HT1080 (cell line): ENCODE results near the gene KCTD16. TPM values are rescaled to one million over a fixed set of nuclear protein-coding genes. Genes with fewer than 3 reads are reported as not detected.
A peak's percentile ranks its signal among the peaks of the same experiment; 100 is the strongest.

Experiments
- DNase-seq: peaks from one replicate; pipeline ENCODE4 v3.0.0-alpha.2; 2015; ENCODE audit warnings: low read depth
- total RNA-seq: library from RNA; depleted of rRNA; stranded (reverse); fragments of >200 nt; shearing (Covaris generic); gene quantifications from 2 replicates; pipeline ENCODE4 v1.2.3, GENCODE V29; 2014

KCTD16 gene
- total RNA-seq, 1 experiment from 2014 or later = not detected

DNA sequence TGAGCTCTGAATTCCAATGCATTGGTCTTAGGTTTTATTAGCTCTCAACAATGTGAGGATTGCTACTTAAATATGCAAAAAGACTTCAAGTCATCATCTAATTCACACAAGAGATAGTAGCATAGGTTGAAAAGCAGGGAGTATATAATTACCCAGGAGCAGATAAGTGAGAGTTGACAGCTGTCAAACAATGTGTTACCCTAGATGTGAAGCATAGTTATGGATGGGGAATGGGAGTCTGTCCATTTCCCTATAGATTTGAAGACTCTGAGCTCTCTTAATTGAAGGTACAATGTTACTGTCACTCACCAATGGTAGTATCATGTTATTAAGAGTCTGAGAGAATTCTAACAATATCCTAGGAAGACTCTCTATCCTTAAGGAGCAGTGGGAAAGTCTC is 160.7 kb downstream of the KCTD16 start:
- no peak for DNase-seq

DNA sequence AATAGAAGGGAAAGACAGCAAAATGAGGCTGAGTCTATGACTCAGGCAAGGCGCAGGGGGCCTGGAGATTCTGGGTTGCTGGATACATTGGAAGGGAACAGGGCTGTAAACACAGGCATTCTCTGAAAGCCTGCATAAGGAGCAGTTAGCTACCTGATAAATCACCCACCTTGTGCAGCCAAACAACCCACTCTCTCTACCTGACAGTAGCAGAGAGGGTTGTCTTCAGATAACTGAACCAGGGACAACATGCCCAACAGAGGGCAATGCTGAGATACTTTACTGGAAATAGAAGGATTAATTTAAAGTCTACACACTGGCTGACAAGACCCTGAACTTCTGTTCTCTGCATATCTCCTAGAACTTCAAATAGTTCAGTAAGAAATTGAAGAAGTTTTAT is 161.6 kb downstream of the KCTD16 start:
- no peak for DNase-seq

DNA sequence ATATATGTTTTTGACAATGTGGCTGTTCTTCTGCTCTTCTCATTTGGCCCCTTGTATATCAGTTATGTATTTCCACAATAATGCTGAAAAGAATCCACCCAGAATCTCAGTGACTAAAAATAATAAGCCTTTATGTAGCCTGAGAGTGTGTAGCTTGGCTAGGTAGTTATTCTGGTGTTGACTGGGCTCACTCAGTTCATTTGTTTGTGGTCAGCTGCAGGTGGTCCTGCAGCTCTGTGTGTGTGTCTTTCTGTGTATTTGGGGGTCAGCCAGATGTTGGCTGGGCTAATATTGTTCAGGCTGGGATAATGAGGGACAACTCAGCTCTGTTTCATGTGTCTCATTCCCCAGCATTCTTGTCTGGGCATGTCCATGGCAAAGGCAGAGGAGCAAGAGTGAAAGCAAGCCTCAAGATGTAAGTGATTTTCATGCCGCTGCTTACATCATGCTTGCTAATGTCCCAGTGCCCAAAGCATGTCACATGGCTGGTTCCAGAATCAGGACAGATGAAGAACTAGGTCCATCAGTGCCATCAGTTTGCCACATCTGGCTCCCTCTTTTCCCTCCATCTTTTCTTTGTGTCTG is 162.8 kb downstream of the KCTD16 start:
- no peak for DNase-seq

DNA sequence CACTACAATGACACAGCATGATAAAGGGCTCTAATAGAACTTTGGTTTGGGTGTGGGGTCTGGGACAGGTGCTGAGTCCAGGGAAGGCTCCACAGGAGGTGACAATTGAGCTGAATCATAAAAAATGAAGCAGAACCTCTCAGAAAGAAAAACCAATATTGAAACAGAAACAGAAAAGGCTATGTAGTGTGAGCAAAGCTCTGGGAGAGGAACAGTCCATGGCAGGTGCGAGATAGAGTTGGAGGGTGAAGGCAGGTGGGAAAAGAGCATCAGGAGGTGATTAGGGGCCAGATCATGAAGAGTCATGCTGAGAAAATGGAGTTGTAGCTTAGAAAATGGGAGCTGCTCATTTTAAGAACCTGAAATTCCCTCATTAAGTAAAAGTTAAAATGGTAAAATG is 164.9 kb downstream of the KCTD16 start:
- DNase-seq = no peak

DNA sequence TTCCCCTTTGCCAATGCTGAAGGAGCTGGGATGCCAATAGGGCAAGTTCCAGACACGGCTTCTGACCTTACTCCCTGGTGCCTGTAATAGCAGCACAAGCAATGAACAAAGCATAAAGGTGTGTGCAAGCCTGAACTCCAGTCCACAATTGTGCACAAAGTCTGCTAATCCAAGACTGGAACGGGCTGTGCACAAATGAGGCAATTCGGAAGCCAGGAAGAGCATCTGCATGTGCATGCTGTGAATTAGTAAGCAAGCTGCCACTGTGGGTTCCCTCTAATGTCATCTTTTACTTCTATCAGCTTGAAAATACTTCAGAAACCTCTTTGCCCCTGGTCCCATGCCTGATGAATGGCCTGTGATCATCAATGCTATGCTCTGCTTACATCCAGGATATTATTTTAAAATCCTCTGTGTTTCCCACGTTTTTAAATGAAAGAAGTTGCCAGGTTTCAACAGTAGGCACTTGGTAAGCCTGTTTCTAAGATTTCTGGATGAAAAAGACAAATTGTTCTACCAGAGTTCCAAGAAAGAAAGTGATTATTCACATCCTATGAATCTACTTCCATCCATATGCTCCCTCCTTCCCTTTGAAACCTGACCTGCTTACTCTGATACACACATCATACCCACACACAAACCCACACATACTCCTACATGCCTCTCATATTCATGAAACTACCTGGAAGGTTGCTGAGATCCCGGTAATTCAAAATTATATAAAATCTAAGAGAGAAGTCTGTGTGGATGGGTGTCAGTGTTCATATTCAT is 165.7 kb downstream of the KCTD16 start:
- no peak for DNase-seq

DNA sequence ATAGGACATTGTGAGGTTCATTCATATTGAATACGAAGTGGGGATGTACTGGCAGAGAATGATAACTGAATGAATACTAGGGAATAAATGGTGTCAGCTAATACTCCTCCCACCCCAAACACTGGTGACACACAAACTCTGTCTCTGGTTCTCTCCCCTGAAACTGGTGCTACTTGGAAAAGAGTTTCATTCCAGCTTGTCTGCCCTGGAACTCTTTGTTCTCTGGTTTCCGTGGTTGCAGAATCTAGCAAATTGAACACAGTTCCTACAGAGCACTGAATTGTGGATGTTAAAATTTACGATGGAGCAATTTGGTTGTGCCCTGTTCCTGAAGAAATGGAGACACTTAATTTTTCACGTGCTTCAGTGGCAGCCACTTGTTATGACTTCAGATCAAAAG is 181.7 kb downstream of the KCTD16 start:
- no peak for DNase-seq

DNA sequence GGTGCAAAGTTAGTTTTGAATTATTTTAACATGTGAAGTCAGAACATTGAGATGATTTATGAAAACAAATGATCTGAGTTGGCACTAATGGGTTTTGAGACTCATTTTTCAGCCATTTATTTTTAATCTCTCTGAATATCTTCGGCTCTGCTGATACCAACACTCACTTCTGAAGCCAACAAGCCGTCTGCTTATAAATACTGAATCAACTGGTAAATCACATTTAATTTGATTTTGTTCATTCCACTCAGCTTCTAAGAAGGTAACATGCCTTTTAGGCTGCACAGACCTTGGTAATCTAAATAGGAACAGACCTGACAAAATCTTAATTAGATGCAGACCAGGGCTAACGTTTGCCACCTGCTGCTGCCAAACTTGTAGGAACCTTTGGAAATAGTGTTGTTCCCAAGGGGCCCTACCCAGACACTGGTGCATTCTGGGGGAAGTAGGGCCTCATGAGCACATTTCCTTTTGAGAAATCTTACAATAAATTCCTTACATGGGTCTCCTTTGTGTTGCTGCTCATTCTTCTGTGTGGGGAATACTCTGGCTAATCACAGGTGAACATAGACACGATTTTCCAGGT is 182.2 kb downstream of the KCTD16 start:
- DNase-seq = no peak

DNA sequence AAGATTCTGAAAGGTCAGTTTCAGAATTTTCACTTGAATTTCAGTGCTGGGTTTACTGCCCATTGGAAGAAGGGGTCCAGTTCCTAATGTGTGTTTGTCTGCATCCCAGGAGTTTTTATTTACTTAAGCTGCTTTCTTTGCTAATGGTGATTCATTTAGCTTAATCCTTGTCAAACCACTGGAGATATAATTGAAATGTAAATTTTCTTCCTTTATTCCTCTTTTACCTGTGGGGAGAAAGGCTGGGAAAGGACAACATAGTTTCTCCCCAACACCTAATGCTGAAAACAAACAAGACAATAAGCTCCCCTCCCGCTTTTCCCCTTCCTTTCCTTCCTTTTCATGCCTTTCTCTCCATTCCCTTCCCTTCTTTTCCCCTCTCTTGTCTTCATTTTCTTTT is 185.8 kb downstream of the KCTD16 start:
- DNase-seq = no peak

DNA sequence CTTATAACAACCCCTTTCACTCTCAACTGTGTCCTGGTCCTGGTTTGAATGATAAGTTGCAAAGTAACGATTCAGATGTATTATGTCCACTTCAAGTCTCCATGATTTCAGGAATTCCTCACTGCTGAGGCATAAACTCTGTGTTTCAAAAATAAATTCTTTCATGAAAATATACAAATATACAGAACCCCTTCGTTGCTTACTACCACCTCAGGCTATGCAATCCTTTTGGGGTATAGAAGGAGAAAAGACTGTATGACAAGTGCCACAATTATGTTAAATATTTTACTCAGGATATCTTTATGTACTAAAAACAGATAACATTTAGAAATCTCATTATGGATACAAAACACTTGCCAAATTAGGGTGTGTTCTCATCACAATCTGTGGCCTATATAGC is 190.7 kb downstream of the KCTD16 start:
- DNase-seq = no peak

DNA sequence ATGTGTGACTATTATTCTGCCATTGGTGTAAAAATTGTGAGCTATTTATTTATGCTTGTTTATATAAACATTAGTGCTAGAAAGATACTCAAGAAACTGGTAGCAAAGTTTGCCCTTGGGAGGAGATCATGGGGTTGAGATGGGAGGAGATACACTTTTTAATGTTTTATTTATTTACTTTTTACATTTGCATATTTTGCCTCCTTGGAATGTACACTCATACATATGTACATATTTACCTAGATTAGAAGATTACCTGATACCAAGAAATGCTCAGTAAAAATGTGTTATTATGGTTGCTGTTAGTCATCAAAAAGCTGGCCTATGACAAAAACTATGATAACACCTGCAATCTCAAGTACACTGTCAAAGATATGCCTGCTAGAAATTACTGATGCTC is 195.2 kb downstream of the KCTD16 start:
- DNase-seq = no peak

DNA sequence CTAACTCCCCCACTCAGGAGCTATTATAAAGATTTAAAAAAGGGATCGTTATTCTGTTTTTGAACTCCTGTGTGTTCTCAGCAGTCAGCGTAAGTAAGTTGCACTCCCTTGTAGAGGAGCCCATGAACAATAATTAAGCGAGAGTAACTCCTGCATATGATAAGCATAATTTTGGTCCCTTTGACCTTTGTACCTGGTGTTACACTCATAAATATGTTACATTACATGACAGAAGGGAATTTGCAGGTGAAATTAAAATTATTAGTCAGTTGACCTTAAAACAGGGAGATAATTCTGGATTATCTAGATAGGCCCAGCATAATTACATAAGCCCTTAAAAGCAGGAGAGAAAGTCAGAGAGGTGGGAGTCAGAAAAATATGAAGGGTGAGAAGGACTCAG is 197.3 kb downstream of the KCTD16 start:
- DNase-seq = no peak

DNA sequence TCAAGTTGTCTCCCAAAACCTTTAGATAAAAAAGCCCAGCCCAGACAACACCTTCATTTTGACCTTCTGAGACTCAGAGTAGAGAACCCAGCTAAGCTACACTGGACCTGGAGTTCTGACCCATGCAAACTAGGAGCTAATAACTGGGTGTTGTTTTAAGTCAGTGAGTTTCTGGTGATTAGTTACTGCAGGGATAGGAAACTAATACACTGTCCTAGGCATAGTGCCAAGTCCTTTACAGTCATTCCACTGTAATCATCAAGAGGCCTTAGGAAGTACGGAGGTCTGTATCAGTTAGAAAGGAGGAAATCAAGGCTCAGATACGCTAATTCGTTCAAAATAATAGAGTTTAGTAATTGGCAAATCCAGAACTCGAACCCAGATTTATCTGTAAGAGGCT is 197.9 kb downstream of the KCTD16 start:
- DNase-seq = no peak

DNA sequence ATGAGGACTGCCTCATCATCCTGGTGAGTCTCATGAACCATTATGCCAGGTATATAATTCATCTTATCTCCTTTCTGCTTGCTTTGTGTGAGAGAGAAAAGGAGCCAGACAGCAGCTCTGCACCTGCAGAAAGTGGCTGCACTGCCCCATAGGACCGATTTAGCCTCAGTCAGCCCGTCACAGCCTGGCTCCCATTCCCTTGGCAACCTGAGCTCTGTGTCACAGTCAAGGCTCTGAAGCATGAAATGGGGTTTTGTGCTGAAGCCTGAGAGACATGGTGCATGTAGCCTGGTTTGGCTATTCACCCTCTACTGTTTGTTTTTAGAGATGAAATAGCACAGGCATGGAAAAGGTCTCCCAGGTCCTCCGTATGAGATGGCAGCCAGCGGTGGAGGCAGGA is 198.3 kb downstream of the KCTD16 start:
- DNase-seq = no peak

DNA sequence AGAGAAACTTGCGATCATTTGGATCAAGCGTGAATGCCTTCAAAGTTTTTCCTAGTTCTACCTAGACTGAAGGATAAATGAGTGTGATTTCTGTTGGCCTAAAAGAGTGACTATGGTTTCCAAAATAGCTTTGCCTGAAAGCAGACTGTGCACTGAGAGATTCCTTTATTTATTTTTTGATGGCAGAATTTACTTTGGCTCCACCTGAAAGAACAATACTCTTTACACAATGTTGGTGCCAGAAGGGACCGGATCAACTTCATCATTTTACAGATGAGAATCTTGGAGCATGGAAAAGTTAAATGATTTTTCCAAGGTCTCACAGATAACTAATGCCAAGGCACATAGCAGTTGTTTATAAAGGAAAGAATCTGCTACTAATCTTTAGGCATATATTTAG is 199.6 kb downstream of the KCTD16 start:
- no peak for DNase-seq

DNA sequence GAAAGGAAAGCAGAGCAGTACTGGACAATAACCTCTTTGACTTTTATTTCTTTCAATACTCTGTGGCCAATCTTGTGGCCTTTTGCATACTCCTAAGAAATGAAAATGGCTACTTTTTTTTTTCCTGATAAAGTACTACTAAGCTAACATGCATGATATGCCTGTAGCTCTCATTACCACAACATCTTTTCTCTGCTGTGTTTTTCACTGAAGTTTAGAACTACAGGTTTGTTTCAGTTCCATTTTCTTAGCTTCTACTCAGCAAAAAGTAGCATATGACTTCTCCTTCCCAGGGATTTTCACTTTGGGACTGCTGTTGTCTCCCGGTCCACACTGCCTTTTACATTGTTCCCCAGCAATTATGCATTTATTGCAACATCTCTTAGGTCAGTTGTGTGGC is 204.0 kb downstream of the KCTD16 start:
- no peak for DNase-seq

DNA sequence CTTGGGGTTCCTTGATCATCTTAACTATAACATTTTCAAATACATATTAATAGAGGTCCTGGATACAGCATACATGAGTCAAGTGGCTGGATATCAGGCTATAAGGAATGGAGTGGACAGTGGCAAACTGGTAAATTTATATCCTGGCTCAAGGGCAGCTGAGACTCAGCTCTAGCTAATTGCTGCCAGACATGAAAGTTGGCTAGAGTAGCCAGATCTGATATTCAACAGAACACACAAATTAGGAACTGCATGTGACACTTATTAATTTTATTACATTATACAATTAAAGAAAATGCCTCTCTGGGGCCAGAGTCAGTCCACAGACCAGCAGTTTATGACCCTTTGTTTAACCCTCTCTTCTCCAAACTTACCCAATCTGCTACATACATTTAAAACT is 206.5 kb downstream of the KCTD16 start:
- no peak for DNase-seq

DNA sequence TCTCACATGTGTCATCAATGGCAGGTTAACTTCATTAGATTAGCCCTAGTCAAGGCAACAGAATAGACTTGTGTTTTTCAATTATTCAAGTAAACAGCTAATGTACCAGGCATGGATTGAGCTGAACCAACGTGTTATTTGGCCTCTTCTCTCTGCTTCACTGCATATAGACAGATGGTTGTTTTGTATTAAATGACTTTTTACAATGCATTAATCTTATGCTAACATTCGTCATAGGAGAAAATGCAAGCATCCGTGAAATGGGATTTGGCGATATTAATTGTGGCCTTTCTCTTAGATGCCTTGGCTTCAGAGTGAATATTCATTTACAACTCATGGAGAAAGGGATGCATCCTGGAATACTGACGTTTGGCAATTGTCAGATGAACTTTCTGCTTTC is 208.0 kb downstream of the KCTD16 start:
- DNase-seq = no peak

DNA sequence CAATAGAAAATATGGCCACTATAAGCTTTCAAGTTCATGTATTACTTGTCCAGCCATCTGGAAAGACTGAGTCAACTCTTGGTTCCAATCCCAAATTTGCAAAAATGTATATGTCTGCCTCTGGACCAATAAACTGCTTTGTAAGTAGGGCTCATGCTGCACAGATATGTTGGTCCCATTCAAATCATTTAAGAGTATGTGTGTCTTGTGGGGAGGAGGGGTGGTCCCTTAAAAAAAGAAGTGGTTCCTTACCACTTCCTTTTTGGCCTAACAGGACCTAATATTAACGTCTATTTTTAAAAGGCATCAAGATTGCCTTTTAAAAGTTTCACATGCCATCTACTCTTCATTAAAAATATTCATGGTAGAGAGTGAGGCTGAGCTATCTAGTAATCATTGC is 214.9 kb downstream of the KCTD16 start:
- no peak for DNase-seq

DNA sequence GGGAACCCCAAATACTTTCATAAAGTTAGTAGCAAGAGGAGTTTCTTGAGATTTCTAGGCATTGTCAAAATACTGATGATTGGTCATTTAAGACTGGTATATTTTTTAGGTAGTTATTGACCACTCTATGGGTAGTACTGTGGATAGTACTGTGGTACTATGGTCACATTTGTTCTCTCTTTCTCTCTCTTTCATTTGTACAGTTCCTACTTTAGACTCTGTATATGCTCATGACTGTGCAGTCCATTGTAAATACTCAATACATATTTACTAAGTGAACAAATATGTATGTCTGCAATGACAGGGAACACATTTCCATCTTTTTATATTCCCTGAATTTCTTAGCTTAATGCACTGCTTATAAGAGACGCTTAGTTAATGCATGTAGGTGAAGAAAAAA is 215.6 kb downstream of the KCTD16 start:
- DNase-seq = no peak

DNA sequence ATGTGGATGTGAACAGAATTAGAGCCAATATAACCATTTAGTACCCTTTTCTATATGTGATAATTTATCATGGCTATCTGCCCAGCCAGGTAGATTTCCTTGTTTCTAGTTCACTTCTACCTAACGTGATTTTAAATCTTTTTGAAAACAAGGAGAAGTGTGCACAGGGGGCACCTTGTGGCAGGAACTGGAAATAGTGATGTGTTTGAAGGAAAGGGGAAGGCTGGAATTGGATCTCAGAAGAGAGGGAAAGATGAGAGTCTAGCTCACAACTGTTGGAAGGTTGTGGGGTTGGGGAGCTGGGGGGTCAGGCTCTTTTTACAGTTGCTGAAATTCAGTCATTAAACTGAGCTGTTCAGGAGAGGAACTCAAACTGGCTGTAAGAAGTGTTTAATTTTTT is 219.5 kb downstream of the KCTD16 start:
- DNase-seq = peak; percentile 3

DNA sequence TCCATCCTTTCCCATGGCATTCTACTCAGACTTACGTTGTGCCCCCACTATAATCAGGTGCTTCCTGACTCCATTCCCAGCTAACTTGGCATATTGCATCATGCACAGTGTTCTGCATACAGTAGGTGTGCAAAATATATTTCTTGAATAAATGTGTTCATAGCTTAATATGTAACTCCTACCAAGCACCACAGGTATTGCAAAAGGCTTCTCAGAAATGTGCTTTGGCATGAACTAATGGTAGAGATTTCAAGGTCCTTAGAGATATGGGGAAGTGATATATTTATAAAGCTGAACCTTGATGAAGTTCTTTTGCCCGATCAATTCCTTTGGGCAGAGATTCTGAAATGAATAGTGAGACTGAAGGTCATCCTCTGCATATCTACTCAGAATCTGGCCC is 220.4 kb downstream of the KCTD16 start:
- DNase-seq = no peak

DNA sequence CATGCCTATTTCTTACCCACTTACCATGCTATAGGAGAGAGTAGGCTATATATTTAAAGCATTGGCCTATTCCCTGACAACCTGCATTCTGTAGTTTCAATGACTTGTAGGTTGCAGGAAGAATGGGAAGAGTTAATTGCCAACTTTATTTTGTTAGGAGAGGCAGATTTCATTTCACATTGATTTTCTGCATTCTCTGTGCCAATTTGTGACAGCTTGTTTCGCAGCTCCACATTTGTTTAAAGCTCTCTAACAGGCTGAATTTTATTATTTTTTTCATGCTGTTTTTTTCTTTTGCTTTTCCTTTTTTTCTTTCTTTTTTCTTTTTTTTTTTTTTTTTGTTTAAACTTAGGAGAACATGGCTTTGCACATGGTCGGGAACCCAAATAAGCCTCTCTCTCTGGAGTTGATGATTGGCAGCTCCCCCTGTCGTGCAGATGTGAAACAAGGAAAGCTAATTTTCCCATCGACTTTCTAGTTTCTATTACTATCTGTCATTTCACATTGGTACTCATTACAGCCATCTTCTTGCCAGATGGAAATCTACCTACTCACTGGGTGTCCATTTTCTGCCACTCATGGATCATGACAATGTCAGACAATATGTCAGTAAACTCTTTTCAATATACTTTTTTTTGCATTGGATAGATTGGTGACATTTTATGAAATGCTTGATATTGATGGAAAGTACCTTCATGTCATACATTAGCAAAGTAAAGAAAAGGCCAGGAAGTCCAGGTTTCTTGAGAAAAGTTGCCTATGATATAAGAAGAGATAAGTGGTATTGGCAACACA is 223.2 kb downstream of the KCTD16 start:
- no peak for DNase-seq
